Activated CD4-positive, alpha-beta T cell treated with anti-CD3 and anti-CD28 coated beads, Interleukin-2, Interleukin-6, amounts not matched to agents 100 ng/mL and 50 ng/mL, durations not matched to agents 16 hours and 8 hours (primary cell): ENCODE results near the gene HMCN2.
"Not testable (repeated sequence)": the region's sequence is repeated elsewhere in the genome, so short reads cannot be mapped to it uniquely, and the experiment has no call there.

Experiments
- DNase-seq: peaks from one replicate; pipeline ENCODE4 v3.0.0-alpha.2; 2020

Gene HMCN2

DNA sequence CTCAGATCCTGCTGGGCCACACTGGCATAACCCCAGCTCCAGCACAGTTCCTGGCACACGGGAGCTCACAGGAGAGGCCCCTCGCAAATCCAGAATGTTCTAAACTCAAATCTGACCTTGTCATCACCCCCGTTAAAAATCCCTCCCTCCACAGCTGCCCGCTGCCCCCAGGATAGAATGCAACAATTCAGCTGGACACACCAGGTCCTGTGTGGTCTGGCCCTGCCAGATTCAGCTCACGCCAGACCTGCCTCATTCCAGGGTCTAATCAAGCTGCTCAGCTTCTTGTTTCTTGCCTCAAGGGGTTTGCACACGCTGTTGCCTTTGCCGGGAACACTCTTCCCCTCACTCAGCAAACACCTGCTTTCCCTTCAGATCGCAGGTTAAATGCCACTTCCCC is 134.2 kb downstream of the HMCN2 start:
- no peak for DNase-seq

DNA sequence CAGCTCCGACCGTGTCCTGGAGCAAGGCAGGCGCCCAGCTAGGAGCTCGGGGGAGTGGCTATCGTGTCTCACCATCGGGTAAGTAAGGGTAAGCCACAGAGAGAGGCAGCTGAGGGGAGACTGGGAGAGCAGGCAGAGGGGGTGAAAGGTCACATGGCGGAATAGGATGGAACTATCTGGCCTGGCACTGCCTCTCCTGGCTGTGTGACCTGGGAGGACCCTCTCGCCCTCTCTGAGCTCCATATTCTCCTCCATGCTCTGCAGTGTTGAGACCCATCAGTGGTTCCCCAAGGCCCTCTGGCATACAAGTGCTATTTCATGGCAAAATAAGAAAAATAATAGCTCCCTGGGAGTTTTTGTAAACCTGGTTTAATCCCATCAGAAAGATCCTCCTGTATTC is 135.3 kb downstream of the HMCN2 start:
- no peak for DNase-seq

DNA sequence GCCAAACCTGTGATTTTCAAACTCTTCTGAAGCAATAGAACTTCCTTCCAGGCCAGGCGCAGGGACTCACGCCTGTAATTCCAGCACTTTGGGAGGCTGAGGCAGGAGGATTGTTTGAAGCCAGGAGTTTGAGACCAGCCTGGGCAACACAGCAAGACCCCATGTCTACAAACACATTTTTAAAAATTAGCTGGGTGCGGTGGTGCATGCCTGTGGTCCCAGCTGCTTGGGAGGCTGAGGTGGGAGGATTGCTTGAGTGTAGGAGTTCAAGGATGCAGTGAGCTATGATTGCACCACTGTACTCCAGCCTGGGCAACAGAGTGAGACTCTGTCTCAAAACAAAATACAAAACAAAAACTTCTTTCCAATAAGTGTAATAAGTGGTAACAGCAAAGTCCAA is 136.2 kb downstream of the HMCN2 start:
- not testable (repeated sequence) for DNase-seq

DNA sequence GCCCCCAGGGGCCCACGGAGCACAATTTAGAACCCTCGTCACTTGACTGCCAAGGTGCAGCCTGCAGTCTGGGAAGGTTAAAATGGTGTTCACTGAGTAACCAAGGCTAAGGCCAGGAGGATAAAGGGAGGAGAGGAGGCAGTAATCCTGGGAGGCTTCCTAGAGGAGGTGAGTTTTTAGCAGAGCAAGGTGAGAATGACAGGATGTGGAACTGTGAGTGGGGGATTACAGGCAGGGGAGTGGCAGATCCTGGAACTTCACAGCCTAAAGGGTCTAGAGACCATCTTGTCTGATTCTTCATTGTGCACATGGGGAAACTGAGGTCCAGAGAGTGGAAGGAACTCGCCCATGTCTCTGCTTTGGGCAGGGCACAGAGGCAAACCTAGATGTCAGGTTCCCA is 136.7 kb downstream of the HMCN2 start:
- DNase-seq: no peak

DNA sequence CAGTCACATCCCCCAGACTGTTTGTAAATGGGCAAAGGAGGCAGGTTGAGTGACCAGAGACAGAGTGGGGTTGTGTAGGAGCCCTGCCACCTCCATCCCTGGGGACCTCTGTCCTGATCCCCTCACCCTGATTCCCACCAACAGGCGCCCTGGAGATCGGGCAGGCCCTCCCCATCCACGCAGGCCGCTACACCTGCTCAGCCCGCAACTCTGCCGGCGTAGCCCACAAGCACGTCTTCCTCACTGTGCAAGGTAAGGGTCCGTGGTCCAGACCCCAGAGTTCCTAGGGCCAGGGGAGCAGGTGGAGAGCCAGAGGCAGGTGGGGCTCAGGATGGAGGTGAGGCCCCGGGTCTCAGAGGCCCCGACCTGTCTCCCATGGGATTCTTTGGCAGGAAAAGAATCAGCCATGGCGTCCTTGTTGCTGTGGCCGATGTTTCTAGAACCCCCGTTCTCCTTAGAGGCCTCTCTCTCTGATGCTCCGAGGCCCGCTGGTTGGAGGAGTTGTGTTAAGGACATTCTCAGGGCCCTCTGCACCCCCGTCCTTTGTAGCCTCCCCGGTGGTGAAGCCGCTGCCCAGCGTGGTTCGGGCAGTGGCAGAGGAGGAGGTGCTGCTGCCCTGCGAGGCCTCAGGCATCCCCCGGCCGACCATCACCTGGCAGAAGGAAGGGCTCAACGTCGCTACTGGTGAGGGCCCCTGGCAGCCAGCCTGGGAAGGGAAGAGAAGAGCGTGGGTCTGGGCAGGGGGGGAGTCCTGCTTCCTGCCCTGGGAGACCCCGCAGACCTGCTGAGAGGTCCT is 137.3 kb downstream of the HMCN2 start:
- no peak for DNase-seq

DNA sequence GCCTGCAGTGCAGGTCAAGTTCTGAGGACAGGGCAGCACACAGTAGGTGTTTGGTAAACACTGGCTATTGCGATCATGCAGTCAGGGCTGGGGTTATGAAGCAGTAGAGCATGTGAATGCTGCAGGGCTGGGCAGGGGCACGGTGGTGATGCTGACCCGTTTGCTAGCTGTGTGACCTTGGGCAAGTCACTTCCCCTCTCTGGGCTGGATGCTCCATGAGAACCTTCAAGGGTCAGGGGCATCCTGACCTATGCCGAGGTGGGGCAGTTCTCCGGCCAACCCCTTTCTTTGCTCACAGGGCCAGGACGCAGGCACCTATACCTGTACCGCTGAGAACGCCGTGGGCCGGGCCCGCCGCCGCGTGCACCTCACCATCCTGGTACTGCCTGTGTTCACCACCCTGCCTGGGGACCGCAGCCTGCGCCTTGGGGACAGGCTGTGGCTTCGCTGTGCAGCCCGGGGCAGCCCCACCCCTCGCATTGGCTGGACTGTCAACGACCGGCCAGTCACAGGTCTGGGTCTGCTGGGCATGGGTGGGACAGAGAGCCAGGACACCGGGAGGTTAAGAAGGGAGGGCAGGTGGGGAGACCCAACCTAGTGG is 140.2 kb downstream of the HMCN2 start:
- no peak for DNase-seq

DNA sequence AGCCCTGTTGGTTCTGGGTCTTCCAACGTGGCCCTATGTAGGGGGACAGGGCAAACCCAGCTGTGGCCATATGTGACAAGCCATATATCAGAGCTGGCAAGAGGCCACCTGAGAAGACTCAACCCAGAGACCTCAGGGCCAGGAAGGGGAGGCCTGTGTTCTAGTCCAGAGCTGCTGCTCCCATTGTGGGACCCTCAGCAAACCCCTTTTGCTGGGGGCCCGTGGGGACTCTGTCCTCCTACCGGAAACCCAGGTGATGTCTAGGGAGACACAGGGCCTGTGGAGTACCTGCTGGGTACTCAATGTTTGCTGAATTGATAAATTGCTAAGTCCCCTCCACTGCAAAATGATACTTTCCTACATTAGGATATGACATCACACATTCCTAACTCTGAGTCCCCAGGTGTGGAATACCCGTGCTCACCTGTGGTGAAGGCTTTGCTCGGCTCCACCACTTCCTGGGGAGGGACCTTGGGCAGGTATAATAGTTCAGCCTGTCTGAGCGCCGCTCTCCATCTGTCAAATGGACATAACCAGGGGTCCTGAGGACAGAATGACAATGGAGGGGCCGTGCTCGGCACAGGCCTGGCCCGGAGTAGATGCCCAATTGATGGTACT is 140.8 kb downstream of the HMCN2 start:
- no peak for DNase-seq

DNA sequence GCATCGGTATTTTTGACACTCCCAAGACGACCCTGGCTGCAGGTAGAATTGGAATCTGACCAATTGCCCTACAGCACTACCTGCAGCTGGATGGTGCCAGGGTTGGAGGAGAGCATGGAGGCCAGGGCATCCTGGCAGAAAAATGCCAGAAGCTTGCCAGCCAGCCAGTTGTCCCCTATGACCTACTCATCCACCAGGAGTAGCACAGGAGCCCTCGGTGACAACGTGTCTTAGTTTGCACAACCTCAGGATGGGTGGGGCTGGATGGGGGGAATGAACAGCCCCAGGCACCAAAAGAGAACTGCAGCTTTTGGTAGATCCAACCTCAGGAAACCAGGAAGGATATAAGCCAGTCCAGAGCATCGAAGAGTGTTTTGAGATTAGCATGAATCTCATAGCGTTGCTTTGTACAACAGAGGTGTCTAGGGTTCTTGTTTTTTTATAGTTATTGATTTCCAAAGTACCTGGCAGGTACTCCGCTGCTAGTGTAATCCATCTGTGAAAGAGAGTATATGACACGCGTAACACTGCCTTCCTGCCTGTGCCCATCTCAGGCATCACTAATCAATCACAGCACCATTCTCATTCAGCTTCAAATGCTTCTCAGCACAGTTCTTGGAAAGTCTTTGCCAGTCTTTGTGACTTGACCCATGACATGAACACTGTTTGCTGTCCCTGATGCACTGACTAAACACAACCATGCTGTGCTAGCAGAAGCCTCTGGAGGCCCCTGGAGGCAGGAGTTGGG is 142.5 kb downstream of the HMCN2 start:
- no peak for DNase-seq

DNA sequence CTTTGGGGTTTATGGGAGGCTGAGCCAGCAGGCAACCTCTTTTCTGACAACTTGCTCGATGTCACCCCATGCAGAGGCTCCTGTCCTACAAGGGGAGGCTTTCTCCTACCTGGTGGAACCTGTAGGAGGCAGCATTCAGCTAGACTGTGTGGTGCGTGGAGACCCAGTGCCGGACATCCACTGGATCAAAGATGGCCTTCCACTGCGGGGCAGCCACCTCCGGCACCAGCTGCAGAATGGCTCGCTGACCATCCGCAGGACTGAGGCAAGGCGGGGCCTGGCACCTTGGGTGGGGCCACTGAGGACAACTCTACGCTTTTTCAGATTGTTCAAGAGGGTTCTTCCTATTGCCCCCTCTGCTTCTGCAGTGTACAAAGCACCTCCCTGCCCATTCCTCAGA is 143.1 kb downstream of the HMCN2 start:
- DNase-seq: no peak

DNA sequence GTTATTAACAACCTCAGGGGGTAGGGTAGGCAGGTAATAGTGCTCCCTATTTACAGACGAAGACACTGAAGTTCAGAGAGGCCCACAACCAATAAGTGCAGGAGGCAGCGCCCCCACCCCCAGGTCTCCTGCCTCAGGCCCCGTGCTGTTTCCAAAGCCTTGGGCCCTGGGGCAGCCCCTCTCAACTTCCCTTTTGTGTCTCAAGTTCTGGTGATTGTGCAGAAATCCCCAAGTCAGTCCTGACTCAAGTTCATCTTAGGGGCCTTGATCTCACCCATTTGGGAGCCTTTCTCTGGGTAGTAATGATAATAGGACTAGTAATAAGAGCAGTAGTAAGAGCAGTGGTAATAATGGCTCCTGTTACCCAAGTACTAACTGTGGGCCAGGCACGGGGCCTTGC is 143.7 kb downstream of the HMCN2 start:
- DNase-seq: no peak

DNA sequence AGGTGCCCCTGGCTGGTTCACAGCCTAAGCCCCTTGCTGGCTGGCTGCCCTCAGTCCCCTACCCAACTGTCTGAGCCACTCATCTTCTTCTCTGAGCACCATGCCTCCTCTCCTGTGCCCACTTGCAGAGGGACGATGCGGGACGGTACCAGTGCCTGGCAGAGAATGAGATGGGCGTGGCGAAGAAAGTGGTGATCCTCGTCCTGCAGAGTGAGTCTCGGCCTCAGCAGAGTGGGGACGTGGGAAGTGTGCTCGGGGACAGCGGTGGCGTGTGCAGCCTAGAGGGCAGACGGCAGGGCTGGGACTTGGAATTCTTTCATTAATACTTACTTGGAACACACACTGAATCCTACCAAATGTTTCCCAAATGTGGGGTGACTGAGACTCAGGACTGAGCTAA is 144.9 kb downstream of the HMCN2 start:
- DNase-seq: no peak

DNA sequence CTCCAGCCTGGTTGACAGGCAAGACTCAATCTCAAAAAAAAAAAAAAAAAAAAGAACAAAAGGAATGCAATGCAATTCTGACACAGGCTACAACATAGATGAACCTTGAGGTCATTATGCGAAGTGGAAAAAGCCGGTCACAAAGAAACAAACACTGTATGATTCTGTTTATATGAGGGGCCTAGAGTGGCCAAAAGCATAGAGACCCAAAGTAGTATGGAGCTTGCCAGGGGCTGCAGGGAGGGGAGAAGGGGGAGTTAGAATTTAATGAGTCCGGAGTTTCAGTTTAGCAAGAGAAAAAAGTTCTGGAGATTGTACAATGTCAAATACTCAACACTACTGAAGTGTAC is 146.0 kb downstream of the HMCN2 start:
- DNase-seq: no peak

DNA sequence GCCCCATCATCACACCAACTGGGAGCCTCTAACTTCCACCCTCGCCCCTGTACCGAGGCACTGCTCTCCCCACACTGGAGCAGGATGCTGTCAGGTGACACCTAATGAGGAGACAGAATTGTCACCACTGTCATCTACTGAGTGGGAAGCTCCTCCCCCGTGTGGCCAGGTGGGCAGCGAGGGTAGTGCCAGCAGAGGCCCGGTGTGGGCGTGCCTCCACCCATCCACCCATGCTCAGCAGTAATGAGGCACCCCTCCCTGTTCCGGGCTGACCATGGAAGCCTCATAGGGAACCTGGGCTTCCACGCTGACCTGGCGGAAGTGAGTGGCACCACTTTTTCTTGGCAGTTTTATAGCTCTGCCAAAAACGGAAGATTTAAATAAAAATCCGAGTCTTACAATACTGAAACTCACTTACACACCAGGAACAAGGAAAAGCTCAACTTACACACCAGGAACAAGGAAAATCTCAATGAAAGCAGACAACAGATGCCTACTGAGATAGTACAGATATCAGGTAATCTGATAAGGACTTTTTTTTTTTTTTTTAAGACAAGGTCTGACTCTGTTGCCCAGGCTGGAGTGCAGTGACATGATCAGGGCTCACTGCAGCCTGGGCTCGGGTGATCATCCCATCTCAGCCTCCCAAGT is 148.6 kb downstream of the HMCN2 start:
- no peak for DNase-seq

DNA sequence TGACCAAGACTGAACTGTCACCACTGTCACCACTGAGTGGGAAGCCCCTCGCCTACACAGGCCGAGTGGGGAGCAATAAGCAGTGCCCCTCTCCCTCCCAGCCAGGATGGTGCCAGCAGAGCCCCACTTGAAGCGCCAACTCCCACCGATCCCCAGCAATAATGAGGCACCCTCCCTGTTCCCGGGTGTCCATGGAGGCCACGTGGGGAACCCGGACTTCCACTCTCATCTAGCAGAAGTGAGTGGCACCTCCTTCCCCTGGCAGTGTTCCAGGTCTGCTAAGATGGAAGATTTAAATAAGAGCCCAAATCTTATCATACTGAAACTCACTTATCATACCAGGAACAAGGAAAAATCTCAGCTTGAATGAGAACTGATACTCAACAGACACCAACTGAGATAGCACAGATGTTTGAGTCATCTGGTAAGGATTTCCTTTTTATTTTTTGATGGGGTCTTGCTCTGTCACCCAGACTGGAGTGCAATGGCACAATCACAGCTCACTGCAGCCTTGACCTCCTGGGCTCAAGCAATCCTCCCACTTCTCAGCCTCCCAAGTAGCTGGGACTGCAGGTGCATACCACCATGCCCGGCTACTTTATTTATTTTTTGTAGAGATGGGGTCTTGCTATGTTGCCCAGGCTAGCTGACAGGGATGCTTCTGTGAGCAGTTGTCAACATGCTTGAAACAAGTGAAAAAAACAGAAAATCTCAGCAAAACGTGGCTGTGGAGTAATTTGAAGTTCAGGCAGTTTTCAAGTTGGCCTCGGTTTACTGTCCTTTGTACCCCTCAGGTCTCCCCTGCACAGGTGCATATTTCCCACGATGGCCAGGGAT is 149.6 kb downstream of the HMCN2 start:
- DNase-seq: no peak

DNA sequence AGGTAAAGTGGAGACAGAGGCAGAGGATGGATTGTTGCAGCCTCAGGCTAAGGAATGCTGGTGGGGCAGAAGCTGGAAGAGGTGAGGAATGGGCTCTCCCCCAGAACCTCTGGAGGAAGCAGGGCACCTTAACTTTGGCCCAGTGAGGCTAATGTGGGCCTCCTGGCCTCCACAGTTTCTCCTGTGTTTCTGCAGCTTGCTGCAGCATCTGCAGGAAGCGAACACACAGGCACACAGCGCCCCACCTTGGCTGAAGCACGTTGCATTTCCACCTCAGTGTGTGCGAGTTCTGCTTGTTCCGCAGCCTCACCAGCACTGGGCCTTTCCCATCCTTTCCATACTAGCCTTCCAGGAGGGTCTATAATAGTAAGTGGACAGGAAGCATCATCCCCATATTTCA is 152.0 kb downstream of the HMCN2 start:
- DNase-seq: no peak

DNA sequence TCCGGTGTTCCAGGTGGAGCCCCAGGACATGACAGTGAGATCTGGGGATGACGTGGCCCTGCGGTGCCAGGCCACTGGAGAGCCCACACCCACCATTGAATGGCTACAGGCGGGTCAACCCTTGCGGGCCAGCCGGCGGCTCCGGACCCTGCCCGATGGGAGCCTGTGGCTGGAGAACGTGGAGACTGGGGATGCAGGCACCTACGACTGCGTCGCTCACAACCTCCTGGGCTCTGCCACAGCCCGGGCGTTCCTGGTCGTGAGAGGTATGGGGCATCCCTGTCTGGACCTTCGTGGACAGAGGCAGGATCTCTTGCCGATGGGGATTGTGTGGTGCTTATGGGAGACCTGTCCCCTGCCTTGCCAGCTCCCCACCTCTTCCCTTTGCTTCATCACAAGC is 153.2 kb downstream of the HMCN2 start:
- DNase-seq: no peak

DNA sequence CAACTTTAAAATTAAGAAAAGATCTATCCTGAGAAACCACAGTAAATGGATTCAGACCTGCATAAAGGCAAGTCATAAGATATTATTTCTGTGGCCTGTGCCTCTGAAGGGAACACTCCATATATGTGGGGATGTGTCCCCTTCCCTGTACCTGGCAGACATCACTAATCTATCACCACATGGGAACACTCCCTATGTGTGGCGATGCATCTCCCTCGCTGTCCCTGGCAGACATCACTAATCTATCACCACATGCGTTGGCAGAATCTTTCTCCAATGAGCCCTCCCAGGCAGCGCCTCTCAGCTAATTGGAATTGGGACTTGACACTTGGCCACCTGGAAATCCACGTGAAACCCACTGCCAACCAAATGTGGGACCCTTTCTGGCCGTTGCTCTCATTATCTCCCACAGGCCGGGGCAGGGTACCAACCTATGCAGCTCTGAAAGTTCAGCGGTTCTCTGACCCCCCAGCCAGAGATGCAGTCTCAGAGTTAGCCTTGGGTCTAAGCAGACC is 154.0 kb downstream of the HMCN2 start:
- DNase-seq: no peak

DNA sequence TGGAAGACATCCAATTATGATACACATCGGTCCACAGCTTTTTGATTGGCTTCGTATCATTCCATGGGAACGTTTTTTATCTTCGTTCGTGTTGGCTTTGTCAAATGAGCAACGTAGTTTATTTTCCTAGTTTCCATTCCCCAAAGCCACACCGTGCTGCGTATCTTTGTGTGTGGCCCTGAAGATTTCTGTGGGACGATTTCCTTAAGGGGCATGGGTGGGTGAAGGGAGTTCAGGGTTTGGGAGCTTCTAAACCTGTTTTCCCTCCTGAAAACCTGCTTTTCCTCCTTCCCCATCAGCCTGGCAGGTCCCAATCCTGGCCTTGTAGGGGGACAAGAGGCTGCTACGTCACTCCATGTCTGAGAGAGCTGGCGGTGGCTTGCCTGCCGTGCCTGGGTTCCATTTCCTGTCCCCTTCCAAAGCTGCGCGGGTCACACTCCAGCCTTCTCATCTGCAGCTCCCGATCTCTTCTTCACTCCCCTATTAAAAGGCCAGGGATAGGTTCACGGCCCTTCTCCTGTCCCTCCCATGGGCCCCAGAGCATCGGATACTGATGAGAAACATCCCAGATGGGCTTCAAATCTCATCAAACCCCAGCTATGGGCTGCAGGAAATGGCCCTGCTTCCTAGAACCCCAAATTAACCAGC is 155.7 kb downstream of the HMCN2 start:
- no peak for DNase-seq

DNA sequence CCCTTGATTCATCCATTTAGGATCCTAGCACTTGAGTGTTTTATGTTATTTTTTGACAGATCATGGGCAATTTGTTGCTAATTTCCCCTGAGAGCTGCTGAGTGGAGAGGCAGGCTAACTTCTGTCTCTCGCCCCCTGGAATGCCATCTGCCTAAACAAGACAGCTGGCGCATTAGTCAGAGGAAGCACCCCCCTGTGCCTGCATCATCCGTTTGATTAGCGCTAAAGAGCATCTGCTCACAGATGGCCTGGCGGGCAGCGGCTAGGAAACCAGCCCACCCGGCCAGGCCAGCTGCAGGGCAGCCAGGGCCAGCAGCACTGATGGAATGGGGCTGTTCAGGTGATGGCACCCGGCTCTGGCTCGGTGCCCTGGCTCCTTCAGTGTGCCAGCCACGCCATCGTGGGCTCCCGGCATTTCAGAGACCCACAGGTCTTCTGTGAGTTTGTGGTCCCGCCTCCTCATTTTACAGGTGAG is 156.3 kb downstream of the HMCN2 start:
- no peak for DNase-seq

DNA sequence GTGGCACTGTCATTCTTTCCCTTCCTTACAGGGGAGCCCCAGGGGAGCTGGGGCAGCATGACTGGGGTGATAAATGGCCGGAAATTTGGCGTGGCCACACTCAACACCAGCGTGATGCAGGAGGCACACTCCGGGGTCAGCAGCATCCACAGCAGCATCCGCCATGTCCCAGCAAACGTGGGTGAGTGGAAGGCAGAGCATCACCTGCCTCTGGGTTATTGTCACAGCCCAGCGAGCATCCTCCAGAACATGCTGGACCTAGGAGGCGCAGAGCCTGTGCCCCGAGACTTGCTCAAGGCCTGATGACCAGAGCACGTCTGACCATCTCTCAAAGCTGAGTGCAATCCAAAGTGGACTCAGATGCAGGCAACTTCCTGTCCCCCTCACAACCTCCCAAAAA is 157.0 kb downstream of the HMCN2 start:
- DNase-seq: no peak

DNA sequence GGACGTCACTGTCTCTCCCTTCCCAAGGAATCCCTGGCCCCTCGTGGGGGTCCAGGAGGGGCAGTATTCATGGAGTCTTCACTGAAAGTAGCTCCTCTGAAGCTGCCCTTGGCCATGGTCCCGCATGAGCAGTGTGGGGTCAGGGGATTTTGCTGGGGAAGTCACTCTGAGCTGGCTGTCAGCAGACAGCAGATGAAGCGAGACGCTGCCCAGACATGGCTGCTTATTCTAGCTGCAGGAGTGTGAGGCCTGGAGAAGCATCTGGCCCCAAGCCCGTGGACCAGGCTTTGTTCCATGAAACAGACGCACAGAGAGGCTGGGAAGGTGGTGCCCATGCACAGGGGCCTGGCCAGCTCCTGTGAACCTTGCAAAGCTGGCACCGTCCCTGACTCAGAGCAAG is 157.7 kb downstream of the HMCN2 start:
- no peak for DNase-seq
